ENCODE results near the gene PPFIA4. TPM values are rescaled to one million over a fixed set of nuclear protein-coding genes. Genes with fewer than 3 reads are reported as not detected.

Gene PPFIA4
- total RNA-seq, 1 experiment from 2014 or later: 12.1 TPM

Other genes with a start within 250 kb of the PPFIA4 start
- gene KDM5B, start 218.1 kb upstream of the PPFIA4 start, total RNA-seq (2014; rRNA removed): 41.4 and 42.6 TPM in 2 replicates
- gene PCAT6, start 215.5 kb upstream of the PPFIA4 start, total RNA-seq (2014; rRNA removed): 0.26 and 1.7 TPM in 2 replicates
- gene RABIF, start 137.3 kb upstream of the PPFIA4 start, total RNA-seq (2014; rRNA removed): 14.8 and 15.5 TPM in 2 replicates
- gene KLHL12, start 99.3 kb upstream of the PPFIA4 start, total RNA-seq (2014; rRNA removed): 25.2 and 26.7 TPM in 2 replicates
- 137 and 150 TPM in 2 replicates for gene ADIPOR1, start 68.2 kb upstream of the PPFIA4 start, total RNA-seq (2014; rRNA removed)
- gene CYB5R1, start 59.2 kb upstream of the PPFIA4 start, total RNA-seq (2014; rRNA removed): 58.7 and 66.2 TPM in 2 replicates
- gene TMEM183A, start 19.1 kb upstream of the PPFIA4 start, total RNA-seq (2014; rRNA removed): 119 and 122 TPM in 2 replicates
- gene MYOG, start 59.5 kb downstream of the PPFIA4 start, total RNA-seq (2014; rRNA removed): not detected in 2 replicates
- gene ADORA1, start 101.2 kb downstream of the PPFIA4 start, total RNA-seq (2014; rRNA removed): 1.4 and 3.9 TPM in 2 replicates
- not detected in 2 replicates for gene MYBPH, start 149.3 kb downstream of the PPFIA4 start, total RNA-seq (2014; rRNA removed)
- not detected in 2 replicates for gene CHI3L1, start 160.2 kb downstream of the PPFIA4 start, total RNA-seq (2014; rRNA removed)
- 0.06 TPM in 1 of 2 replicates, not detected in the other for gene CHIT1, start 203.2 kb downstream of the PPFIA4 start, total RNA-seq (2014; rRNA removed)

Measured in PC-3 (cell line).